KBM-7 (cell line): ENCODE results near the gene TRAP1.

Experiments used
- DNase-seq: peaks from one replicate; pipeline ENCODE4 v3.0.0-alpha.2; 2015
- in situ Hi-C: fragments of 300-500 bp; cut with MboI; formaldehyde crosslinking; loops from 2 replicates; pipeline ENCODE4 v1.14.3; 2020; ENCODE audit warnings: low sequenced_read_pairs, low pct_unique_long_range_greater_than_20kb, mixed read lengths

TRAP1 gene

DNA sequence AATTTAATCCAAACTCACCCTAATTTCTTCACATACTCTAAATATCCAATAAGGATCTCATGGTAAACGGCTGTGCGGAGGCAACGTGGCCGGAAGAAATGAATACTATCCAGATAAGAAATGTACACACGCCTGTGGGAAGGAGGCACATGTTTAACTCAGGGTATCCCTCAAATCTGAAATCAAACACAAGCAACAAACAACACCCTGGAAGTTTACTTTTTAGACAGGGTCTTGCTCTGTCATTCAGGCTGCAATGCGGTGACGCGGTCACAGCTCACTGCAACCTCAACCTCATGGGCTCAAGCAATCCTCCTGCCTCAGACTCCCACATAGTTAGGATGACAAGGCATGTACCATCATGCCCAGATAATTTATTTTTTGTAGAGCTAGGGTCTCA is 21.2 kb upstream of the TRAP1 start:
- no peak for DNase-seq
- in situ Hi-C loops: no loop called here

- DNase-seq: no peak
- in situ Hi-C loops: no loop called here
Observed at GRCh38 chr16:3738128-3738527, 20.8 kb upstream of the TRAP1 start.

DNA sequence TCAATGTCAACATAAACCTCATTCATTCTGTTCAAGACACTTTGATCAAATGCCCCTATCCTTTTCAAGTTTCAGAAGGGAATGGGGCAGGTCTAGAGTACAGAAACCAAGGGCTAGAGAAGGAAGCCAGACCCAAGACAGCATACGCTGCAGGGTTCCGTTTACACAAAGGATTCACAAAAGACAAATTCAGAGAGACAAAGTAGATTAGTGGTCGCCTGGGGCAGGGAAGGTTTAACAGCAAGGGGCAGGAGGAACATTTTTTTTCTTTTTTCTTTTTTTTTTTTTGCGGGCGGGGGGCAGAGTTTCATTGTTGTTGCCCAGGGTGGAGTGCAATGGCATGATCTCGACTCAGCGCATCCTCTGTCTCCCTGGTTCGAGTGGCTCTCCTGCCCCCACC is 19.9 kb upstream of the TRAP1 start:
- no peak for DNase-seq
- in situ Hi-C loops: no loop called here

GRCh38 chr16:3736116-3736515 is 18.8 kb upstream of the TRAP1 start:
- no peak for DNase-seq
- in situ Hi-C loops: no loop called here

- no peak for DNase-seq
- in situ Hi-C loops: no loop called here
Observed at GRCh38 chr16:3735541-3735940, 18.2 kb upstream of the TRAP1 start.

GRCh38 chr16:3734758-3735221 is 17.5 kb upstream of the TRAP1 start:
- in situ Hi-C loops: no loop called here
- DNase-seq: no peak

- no peak for DNase-seq
- in situ Hi-C loops: no loop called here
Observed at GRCh38 chr16:3734084-3734757, 16.9 kb upstream of the TRAP1 start.

- in situ Hi-C loops: no loop called here
- no peak for DNase-seq
Observed at GRCh38 chr16:3732171-3732570, 14.8 kb upstream of the TRAP1 start.

DNA sequence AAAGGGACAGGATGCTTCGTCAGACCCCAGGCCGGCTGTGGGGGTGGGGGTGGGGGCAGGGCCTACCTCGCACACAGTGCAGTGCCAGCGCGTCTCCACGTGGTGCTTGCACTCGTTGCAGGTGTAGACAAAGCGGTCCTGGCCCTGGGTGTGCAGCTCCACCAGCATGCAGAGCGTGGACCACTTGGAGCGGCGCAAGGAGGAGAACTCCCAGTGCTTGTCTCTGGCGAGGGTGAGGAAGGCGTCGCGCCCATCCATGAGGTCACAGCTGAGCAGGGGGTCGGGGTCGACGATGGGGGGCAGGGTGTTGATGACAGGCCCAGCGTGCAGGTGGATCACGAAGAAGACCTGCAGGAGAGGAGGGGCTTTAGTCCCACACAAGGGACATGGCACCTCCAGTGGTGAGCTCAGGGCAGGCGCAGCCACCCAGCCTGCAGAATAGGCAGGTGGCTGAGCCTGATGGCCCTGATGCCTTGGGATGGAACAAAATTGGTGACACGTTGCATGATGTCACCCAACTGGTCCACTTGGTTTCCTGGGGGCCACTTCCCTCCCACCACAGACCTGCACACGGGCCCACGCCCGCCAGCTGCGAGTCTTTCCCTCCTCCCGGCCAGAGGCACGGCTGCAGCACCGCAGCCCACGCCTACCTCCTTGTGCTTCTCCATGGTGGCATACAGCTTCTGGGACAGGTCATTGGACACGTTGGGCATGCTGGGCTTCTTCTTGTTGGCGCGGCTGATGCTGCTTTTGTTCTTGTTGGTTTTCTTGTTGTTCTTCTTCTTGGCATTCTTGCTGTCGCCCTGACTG is 14.0 kb upstream of the TRAP1 start:
- DNase-seq: no peak
- in situ Hi-C loops: no loop called here

- no peak for DNase-seq
Observed at GRCh38 chr16:3730161-3731125, 13.1 kb upstream of the TRAP1 start.

DNA sequence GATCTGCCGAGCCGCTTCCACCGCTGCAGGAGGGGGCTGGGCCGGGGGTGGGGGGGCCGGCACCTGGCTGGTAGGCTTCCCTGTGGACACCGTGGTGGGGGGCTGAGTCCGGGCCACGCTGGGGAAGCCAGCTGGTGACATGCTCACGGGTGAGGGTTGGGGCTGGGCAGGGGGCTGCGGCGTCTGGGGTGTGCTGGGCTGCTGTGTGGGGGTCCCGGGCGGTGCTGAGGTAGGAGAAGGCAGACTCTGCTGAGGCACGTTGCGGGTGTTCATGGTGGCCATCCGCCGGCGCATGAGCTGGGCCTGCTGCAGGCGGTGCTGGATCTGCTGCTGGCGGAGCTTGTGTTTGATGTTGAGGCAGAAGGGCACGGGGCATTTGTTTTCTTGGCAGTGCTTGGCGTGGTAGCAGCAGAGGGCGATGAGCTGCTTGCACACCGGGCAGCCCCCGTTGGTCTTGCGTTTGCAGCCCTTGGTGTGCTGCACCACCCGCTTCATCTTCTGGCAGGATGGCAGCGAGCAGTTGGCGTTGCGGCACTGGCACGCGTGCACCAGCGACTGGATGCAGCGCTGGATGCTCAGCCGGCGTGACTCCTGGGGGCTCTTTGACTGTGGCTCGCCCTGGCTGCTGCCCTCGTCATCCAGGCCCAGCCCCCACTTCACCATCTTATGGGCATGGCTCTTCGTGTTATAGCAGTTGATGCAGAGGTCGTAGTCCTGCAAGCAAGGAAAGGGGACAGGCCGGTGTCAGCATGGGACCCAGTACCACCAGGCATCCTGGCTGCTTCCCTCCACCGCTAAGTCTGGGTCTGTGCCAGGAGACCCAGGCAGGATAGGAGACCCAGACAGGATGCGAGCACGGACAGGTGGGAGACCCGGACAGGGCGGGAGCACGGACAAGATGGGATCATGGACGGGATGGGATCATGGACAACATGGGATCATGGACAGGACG is 12.1 kb upstream of the TRAP1 start:
- in situ Hi-C loops: no loop called here
- DNase-seq: no peak

More at GRCh38 chr16:3730161-3731125, 13.1 kb upstream of the TRAP1 start:
- in situ Hi-C loops: no loop called here

DNA sequence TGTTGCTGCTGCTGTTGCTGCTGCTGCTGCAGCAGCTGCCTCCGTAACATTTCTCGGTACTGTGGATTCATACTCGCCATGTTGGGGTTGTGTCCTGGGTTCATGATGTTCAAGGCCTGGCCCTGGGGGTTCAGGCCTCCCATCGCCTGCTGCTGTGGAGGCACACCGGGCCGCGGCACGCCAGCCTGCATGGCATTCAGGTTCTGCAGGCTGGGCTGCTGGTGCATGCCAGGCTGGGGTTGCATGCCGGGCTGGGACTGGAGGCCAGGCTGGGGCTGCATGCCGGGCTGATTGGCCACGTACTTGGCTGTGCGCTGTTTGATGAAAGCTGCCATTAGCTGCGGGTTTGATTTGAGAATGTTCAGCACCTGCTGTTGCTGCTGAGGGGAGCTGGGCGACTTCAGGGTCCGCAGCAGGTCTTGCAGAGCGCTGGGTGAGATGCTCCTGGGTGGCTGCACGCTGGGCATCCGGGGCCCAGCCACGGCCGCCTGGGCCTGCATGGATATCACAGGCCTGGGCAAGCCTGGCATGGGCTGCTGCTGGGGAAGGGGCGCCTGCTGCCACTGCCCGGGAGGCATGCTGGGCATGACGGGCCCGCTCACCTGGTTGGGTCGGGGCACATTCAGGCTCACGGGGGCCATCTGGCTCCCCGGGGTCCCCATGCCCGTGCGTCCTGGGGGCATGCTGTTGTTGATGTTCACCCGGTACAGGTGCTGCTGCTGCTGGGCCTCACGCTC is 11.3 kb upstream of the TRAP1 start:
- in situ Hi-C loops: no loop called here
- no peak for DNase-seq

DNA sequence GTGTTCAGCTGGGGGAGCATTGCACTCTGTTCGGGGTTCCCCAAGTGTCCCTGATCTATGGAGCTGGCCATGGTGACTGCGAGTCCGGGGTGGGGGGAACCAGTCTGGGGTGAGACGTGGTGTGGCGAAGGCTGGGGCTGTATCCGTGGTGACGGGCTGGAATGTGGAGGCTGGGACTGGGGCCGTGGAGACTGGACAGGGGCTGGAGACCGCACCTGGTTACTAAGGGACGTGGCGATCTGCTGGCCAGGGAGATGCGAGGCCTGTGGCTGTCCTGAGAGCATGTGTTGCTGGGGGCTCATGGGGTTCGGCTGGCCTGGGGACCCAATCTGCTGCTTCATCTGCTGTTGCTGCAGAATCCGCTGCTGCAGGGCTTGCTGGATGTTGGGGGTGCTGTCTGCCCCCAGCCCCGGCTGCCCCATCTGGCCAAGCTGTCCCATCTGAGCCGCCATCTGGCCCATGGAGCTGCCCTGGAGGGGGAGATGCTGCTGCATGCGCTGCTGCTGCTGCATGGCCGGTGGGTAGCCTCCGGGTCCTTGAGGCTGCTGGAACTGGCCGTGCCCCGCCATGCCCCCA is 10.6 kb upstream of the TRAP1 start:
- in situ Hi-C loops: no loop called here
- no peak for DNase-seq

- in situ Hi-C loops: no loop called here
- DNase-seq: no peak
Observed at GRCh38 chr16:3726021-3726687, 8.8 kb upstream of the TRAP1 start.

DNA sequence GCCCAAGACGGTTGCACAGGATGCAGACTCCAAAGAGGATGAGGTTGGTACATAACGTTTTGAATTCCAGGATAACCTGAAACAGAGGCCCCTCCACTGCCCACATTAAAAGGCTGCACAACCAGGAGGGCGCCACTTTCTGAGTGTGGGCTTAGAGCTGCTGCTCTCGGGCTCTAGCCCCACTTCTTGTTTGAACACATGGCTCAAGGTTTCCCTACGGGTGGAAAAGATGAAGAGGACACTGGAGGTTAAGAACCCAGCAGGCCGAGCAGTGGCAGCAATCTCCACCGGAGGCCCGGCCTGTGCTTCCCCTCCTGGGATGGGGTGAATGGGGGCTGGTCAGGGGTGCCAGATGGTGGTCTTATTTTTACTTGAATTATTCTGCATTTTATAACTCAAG is 8.0 kb upstream of the TRAP1 start:
- no peak for DNase-seq
- in situ Hi-C loops: no loop called here

GRCh38 chr16:3722508-3722907 is 5.2 kb upstream of the TRAP1 start:
- in situ Hi-C loops: no loop called here
- no peak for DNase-seq

GRCh38 chr16:3720418-3720817 is 3.1 kb upstream of the TRAP1 start:
- no peak for DNase-seq
- in situ Hi-C loops: no loop called here
